NCI-H510A treated with DMSO at 0.1 percent for 48 hours (cell line): ENCODE results near the gene SOX18.
A peak's percentile ranks its signal among the peaks of the same experiment; 100 is the strongest.

Experiments used
- DNase-seq: peaks from one replicate; lab custom pipeline; 2025; lab: John Stamatoyannopoulos, UW

The SOX18 gene

DNA sequence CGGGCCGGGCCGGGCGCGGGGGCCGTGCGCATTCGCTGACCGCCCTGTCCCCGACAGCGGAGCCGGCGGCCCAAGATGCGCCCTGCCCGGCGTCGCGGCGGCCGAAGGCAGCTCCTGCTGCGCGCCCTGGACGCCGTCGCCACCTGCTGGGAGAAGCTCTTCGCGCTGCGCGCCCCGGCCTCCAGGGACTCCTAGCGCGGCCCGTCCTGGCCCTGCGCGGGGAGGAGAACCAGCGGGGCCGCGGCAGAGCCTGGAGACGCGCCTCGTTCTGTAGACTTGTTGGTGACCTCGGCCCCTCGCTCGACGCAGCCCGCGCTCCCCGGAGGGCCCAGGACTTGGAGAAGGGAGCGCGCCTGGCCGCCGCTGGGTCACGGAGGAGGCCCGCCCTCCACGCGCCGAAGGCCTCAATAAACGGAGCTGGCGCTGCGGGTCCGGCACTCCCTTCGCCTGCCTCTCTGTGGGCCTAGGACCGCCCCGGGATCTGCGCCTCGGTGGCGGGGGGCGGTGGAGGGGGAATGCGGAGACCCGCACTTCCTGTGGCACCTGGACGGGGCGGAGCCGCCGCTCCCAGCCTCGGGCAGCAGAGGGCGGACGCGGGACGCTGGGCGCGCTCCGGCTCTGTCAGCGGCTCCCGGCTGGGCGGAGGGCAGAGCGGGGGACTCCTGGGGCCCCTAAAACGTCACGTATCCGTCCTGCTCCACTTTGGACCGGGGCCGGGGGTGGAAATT lies 10.7 kb downstream of the SOX18 start:
- peak; percentile 37 for DNase-seq

DNA sequence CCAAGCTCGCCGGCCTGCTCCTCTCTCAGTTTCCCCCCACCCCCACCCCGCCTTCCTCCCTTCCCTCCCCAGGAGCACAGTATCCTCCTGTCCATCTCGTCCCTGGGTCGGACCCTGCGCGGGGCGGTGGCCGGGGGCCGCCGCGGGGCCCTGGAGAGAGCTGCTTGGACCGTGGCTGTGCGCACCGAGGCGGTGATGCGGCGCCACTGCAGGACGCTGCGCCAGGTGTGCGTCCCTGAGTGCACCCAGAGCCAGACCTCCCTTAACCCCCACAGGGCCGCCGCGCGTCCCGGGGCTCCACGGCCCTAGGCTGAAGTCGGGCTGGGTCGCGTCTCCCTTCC lies 11.2 kb downstream of the SOX18 start:
- peak; percentile 37 for DNase-seq

DNA sequence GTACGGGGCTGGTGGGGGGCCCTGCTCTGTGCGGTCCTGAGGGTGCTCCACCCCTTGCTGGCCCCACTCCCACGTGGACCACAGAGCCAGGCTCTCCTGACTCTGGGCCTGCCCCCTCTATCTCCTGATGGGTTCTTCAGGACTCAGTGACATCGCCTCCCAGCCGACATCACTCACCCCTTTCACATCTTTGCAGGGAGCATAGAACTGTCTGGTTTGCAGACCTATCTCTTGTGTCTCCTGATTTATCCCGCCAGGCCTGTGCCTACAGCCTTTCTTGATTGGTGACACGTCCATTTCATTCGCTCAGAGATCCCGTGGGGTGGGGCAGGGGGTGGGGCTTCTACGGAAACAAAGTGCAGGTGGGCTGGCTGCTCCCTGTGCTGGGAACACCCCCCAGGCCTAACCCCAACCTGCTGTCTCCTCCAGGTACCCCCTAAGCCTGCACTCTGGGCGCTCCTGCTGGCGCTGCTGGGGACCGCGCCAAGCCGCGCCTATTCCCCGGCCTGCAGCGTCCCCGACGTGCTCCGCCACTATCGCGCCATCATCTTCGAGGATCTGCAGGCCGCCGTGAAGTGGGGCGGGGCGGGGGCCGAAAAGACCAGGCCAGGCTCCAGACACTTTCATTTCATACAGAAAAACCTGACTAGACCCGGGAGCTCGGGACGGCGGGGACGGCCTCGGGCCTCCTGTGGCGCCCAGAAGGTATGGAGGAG lies 11.8 kb downstream of the SOX18 start:
- DNase-seq, result peak; percentile 15

GRCh38 chr20:64037199-64037497 lies 12.3 kb downstream of the SOX18 start:
- DNase-seq, result no peak

GRCh38 chr20:64036346-64037198 lies 12.9 kb downstream of the SOX18 start:
- no peak for DNase-seq

GRCh38 chr20:64035933-64036345 lies 13.5 kb downstream of the SOX18 start, which contains the start of gene C20orf204:
Gene C20orf204, plus strand, starts transcription at chr20:64036182. Its CDS starts 142 bp downstream, at chr20:64036324.
- no peak for DNase-seq

- DNase-seq, result no peak
Observed at GRCh38 chr20:64035066-64035932, 14.1 kb downstream of the SOX18 start.

DNA sequence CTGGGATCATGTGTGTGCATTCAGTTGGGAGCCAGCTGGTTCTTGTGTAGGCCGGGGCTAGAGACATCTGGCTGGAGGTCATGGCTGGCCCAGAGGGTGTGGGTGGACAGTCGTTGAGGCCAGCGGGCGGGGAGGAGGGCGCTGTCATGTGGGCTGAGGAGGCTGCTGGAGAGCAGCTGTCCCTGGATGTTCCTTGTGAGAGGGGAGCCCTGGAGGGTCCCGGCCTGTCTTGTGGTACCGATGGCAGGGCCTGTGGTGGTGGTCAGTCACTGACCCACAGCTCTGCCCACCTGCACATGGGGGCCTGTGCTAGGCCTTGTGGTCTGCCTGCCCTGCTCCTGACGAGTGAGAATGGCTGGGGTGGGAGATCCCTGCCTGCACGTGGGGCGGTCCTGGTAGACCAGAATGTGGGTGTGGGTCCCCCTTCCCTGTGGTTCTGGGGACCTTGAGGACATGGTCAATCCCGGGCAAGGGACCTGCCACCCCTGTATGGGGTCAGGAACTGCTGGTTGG lies 15.4 kb downstream of the SOX18 start:
- DNase-seq, result no peak

- DNase-seq, result no peak
Observed at GRCh38 chr20:64032706-64033624, 16.5 kb downstream of the SOX18 start.

- DNase-seq, result no peak
Observed at GRCh38 chr20:64031822-64032314, 17.6 kb downstream of the SOX18 start.

DNA sequence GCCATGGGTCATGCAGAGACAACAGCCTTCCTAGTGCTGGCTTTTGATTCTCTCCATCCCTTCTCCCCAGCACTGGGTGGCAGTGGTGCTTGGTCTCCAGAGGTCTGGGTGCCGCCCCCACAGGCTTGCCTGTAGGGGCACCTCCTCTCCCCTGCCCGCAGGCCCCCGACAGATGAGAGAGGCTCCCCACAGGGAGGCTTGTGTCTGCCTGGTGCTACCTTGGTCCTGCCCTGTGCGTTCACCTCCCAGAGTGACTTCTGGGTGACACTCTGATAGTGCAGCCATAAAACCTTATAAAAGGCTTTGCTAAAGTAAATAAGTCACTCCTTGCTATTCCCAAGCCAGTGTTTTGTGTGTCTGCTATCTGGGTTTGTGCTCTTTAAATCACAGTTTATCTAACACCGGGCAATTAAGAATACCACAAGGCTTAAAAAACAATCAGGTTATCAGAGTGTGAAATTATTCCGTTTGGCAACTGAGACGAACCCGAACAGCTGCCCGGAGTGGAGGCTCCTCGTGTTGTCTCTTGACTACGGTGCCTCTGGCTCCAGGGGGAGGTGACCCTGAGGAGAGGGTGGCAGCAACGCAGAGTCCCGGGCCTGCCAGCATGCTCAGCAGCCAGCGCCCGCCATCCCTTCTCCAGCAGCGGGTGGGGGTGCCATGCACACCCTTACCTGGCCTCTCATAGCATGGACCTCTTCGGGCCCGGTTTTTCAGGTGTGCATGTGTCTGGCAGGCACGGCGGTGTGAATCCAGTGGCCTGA lies 18.9 kb downstream of the SOX18 start:
- DNase-seq, result no peak

GRCh38 chr20:64029293-64030117 lies 19.9 kb downstream of the SOX18 start:
- no peak for DNase-seq

GRCh38 chr20:64027981-64028685 lies 21.3 kb downstream of the SOX18 start:
- DNase-seq, result no peak

DNA sequence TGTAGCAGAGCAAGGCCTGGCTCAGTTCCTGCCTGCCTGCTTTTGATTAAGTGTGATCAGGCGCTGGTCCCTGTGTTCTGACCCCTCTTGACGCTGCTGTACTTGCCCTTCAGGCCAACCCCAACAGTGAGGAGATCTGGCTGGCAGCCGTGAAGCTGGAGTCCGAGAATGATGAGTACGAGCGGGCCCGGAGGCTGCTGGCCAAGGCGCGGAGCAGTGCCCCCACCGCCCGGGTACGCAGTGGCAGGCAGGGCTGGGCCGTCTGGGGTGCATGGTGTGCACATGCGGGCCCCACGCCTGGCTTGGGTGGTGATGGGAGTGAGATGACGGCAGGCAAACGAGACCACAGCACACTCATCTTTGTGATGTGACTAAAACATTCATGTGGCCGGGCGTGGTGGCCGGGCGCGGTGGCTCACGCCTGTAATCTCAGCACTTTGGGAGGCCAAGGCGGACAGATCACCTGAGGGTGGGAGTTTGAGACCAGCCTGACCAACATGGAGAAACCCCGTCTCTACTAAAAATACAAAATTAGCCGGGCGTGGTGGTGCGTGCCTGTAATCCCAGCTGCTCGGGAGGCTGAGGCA lies 23.5 kb downstream of the SOX18 start:
- no peak for DNase-seq

GRCh38 chr20:64025101-64025825 lies 24.2 kb downstream of the SOX18 start:
- no peak for DNase-seq

DNA sequence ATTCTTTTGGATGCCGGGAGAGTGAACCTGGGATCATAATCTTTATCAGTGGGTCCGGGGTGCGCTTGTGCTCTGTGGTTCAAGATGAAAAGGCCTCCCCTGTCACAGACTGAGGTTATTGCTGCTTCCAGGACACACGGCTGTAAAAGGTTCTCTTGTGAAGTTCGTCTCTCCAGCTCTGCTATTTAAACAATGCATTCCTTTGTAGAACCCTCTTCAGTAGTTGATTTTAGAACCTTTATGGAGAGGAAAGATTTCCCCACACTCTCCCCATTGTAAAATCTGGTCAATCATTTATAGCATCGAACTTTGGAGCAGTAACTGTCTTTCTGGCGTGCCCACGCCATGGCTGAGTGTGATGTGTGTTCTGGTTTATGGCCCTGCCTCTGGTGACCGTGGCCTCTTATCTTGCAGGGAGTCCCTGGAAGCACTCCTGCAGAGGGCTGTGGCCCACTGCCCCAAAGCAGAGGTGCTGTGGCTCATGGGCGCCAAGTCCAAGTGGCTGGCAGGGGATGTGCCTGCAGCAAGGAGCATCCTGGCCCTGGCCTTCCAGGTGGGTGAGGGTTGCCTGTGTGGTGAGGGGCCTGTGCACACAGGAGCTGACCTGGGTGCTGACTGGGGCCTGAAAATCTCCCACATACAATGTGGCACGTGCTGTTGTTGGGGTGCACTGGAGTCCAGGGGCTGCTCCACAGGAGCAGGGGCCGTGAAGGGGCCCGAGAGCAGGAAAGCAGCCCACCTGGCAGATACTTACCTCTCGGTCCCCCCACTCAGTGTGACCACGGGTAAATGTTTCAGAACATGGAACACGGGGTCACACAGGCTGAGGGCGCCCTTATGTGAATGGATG lies 25.1 kb downstream of the SOX18 start:
- no peak for DNase-seq
